Ecto neural progenitor cell (in vitro differentiated cells): ENCODE results near the gene SH2D3C.

ENCODE experiments used
- DNase-seq: peaks from one replicate; pipeline ENCODE4 v3.0.0-alpha.2; 2018; ENCODE audit warnings: low spot score

The SH2D3C gene

GRCh38 chr9:127694890-127695720 lies 83.4 kb downstream of the SH2D3C start:
- no peak for DNase-seq

GRCh38 chr9:127693697-127694096 lies 84.8 kb downstream of the SH2D3C start:
- DNase-seq = no peak

- DNase-seq = no peak
Measured at GRCh38 chr9:127693143-127693542, 85.3 kb downstream of the SH2D3C start.

- DNase-seq = no peak
Measured at GRCh38 chr9:127692071-127692470, 86.4 kb downstream of the SH2D3C start.

- no peak for DNase-seq
Measured at GRCh38 chr9:127690735-127691134, 87.7 kb downstream of the SH2D3C start.

GRCh38 chr9:127689329-127690000 lies 89.0 kb downstream of the SH2D3C start:
- DNase-seq = no peak
